Measurements from ENCODE around the gene SIM2.
"Not testable (repeated sequence)": the region's sequence is repeated elsewhere in the genome, so short reads cannot be mapped to it uniquely, and the experiment has no call there.

SIM2 gene

DNA sequence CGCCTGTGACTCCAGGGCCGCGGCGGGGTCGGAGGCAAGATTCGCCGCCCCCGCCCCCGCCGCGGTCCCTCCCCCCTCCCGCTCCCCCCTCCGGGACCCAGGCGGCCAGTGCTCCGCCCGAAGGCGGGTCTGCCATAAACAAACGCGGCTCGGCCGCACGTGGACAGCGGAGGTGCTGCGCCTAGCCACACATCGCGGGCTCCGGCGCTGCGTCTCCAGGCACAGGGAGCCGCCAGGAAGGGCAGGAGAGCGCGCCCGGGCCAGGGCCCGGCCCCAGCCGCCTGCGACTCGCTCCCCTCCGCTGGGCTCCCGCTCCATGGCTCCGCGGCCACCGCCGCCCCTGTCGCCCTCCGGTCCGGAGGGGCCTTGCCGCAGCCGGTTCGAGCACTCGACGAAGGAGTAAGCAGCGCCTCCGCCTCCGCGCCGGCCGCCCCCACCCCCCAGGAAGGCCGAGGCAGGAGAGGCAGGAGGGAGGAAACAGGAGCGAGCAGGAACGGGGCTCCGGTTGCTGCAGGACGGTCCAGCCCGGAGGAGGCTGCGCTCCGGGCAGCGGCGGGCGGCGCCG is at the start of gene SIM2:
Gene SIM2 (plus strand): TSS at position 135 of the 565 bp plus-strand sequence. CDS start 632 bp downstream, outside the sequence.
- no peak for DNase-seq (ENCODE audit: low read depth, low spot score)

- no peak for DNase-seq (ENCODE audit: low read depth, low spot score)
Measured at GRCh38 chr21:36654324-36654723, 44.6 kb upstream of the SIM2 start.

DNA sequence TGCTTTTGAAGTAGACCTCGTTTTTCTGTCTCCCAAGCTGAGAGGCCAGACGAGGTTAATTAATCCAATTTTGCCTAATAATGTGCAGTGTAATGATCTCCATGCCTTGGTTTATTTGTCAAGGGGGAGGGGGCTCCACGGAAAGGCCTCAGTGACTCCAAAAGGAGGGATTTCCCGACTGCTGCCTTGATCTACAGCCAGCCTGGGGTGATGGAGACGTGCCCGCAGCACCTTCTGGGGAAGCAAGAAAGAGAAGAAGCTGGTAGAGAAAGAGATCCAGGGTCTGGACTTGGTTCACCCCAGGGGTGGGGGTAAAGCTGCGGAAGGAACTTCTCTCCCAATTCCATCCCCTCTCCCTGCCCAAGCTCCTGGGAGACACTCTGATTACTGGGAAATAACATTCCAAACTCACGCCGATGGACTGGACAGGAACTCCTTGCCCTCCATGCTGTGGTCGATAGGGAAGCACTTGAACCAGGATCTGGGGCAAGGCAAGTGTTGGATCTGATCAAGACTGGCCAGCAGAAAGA is 44.1 kb upstream of the SIM2 start:
- DNase-seq (ENCODE audit: low read depth, low spot score) = no peak

- DNase-seq (ENCODE audit: low read depth, low spot score) = no peak
Measured at GRCh38 chr21:36656138-36656537, 42.8 kb upstream of the SIM2 start.

DNA sequence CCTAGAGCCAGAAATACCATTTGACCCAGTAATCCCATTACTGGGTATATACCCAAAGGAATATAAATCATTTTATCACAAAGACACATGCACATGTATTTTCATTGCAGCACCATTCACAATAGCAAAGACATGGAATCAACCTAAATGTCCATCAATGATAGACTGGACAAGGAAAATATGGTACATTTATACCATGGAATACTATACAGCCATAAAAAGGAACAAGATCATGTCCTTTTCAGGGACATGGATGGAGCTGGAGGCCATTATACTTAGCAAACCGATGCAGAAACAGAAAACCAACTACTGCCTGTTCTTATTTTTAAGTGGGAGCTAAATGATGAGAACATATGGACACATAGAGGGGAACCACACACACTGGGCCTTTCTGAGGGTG is 41.6 kb upstream of the SIM2 start:
- DNase-seq (ENCODE audit: low read depth, low spot score) = not testable (repeated sequence)

DNA sequence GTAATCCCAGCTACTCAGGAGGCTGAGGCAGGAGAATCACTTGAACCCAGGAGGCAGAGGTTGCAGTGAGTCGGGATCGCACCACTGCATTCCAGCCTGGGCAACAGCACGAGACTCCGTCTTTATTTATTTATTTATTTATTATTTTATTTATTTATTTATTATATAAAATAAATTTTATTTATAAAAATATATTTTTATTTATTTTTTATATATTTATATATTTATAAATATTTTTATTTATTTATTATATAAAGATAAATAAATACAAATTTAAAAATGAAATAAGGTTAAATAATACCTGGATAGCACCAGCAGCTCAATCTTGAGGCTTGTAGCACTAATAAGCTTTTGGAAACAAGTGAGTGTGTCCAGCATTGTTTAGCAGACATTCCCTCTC is 40.9 kb upstream of the SIM2 start:
- DNase-seq (ENCODE audit: low read depth, low spot score) = no peak

GRCh38 chr21:36658926-36659325 is 40.0 kb upstream of the SIM2 start:
- DNase-seq (ENCODE audit: low read depth, low spot score) = no peak

- DNase-seq (ENCODE audit: low read depth, low spot score) = no peak
Measured at GRCh38 chr21:36661511-36662309, 37.2 kb upstream of the SIM2 start.

DNA sequence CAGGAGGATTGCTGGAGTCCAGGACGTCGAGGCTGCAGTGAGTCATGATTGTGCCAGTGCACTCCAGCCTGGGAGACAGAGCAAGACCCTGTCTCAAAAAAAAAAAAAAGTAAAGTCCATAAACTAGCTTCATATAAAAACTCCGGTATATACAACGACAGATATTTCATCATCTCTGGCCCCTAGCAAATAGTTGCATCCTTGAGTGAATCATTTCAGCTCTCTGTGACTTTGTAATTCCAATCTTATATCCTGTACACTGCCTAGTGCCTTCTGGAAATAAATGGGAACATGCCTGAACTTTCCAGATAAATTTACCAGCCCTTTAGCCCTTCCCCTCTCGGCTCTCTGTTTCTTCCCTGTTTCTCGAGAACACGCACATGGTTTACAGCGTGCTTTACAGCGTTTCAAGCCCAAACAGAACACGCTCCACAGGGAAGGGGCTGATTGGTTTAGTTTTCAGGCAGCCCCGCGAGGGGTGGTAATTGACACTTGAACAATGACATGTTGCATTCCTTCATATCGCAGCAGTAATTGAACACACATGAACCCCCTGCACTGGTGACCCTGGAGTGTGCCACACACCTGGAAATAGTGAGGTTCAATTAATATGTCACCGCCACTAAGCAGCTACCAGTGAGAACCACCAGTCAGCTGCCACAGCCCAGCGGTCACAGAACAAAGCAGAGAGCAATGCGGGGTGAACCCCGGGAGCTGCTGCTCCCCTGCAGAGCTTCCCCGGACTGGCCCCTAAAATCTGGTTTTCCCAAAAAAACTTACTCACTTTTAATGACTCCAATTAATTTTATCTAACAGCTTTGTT is 35.7 kb upstream of the SIM2 start:
- DNase-seq (ENCODE audit: low read depth, low spot score) = no peak

GRCh38 chr21:36664662-36664990 is 34.3 kb upstream of the SIM2 start:
- DNase-seq (ENCODE audit: low read depth, low spot score) = no peak

DNA sequence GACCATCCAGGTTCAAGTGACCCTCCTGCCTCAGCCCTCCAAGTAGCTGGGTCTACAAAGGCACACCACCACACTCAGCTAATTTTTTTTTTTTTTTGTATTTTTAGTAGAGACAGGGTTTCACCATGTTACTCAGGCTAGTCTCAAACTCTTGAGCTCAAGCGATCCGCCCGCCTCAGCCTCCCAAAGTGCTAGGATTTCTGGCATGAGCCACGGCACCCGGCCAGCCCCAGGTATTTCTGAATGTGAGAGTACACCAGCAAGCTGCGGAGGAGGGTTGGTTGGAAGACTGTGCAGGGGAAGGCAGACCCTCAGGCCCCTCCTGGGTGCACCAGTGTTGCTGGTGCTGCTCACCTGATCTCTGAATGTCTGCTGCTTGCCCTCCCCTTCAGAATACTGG is 33.1 kb upstream of the SIM2 start:
- no peak for DNase-seq (ENCODE audit: low read depth, low spot score)

GRCh38 chr21:36668713-36669112 is 30.2 kb upstream of the SIM2 start:
- no peak for DNase-seq (ENCODE audit: low read depth, low spot score)

DNA sequence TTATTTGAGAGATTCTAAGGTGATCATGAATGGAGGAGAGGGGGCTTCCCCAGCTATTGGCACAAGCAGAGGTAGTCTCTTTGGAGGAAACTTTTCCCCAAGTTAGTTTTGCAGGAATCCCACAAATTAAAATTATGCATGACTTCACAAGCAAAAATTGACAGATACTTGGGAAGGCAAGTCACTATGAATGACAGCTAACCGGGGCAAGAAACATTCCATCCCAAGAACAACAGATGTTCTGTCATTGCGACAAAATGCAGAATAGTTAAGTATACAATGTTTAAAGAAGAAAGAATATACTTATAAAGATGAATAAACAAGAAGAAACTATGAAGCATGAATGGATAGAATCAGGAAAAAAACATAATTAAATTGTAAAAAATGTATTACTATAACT is 27.1 kb upstream of the SIM2 start:
- no peak for DNase-seq (ENCODE audit: low read depth, low spot score)

DNA sequence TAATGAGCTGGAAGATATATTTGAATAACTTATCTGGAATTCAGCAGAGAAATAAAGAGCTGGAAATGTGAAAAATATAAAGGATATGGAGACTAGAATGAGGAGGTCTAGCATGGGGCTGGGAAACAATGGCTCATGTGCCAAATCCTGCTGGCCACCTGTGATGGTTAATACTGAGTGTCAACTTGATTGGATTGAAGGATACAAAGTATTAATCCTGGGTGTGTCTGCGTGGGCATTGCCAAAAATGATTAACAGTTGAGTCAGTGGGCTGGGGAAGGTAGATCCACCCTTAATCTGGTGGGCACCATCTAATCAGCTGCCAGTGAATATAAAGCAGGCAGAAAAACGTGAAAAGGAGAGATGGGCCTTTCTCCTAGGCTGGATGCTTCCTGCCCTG is 26.6 kb upstream of the SIM2 start:
- not testable (repeated sequence) for DNase-seq (ENCODE audit: low read depth, low spot score)

DNA sequence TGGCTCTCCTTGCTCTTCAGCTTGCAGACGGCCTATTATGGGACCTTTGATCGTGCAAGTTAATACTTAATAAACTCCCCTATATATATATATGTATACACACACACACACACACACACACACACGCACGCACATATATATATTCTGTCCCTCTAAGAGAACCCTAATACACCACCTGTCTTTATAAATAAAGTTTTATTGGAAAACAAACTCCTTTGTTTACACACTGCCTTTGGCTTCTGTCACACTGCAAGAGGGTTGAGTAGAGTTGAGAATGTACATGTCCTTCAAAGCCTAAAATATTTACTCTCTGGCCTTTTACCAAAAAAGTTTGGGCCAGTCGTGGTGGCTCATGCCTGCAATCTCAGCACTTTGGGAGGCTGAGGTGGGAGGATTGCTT is 26.2 kb upstream of the SIM2 start:
- no peak for DNase-seq (ENCODE audit: low read depth, low spot score)

DNA sequence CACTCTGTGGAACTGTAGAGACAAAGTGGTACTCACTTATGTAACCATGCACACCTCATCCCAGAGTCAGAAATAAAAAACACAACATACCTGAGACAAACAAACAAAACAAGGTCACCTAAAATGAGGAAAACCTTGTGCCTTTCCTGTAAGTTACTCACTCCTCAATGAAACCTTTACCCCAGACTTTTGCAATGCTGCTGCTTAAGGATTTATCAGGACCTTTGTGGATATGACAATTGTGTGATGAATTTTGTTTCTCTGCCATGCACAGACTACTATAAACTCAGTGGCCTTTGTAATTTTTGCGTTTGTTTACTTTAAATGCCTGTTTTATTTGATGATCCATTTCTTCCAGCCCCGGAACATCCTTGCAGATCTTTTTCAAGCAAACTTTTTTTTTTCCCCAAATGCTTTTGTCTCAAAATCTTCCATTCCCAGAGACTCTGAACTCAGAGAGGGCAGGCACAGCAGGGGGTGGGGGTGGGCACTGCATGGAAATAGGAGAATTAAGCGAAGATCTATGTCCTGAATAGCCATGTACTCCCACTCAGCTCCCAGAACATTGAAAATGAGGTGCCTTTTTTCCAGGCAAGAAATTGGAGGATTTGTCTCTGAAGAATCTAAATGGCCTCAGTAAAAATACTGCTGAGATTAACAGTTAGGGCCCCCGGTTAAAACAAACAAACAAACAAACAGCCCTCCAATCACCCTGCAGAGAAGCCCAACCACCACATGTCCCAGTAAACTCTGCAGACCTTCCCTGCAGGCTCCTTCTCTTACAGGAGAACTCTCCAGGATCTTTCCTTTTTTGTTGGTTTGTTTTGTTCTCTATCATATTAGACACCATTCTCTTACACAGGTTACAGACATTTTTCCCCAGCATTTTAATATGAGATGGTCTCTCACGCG is 22.6 kb upstream of the SIM2 start:
- DNase-seq (ENCODE audit: low read depth, low spot score) = no peak

GRCh38 chr21:36677443-36677842 is 21.5 kb upstream of the SIM2 start:
- no peak for DNase-seq (ENCODE audit: low read depth, low spot score)

GRCh38 chr21:36678538-36678937 is 20.4 kb upstream of the SIM2 start:
- no peak for DNase-seq (ENCODE audit: low read depth, low spot score)

DNA sequence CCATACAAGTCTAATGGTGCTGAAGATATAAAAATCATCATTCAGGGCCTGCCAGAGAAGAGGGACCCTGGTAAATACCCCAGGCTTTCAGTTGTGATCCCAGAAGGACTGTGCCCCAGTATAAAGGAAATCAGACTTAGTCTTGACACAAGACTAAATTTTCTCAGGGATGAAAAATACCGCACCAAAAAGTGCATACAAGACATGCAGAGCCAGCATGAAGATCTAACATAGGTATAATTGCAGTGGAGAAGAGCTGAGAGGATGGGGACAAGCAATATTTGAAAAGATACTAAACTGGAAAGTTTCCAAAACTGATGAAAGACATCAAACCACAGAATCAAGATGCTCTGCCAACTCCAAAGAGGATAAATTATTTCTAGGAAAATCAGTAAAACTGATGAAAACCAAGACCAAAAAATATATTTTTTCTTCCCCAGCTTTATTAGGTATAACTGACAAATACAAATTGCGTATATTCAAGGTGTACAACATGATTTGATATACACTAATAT is 17.7 kb upstream of the SIM2 start:
- no peak for DNase-seq (ENCODE audit: low read depth, low spot score)

- DNase-seq (ENCODE audit: low read depth, low spot score) = no peak
Measured at GRCh38 chr21:36684957-36685714, 13.8 kb upstream of the SIM2 start.
